ENCODE data around the gene DNPH1. TPM values are rescaled to one million over a fixed set of nuclear protein-coding genes. Genes with fewer than 3 reads are reported as not detected.

The DNPH1 gene
- total and polyA plus RNA-seq, 2 donors (not counting 3 experiments of a cell fraction or from before 2014, with no cell fraction given) = 37.7 to 120 TPM

- no peak overlapping the region for H2AFZ ChIP-seq (ENCODE audit: low read depth, low read length)
- POLR2A ChIA-PET = no interaction called here
- peaks cover 2% of the 10 kb centered on the region for H3K79me2 ChIP-seq (ENCODE audit: control insufficient read depth, insufficient read depth, low read length)
- H3K9me3 ChIP-seq (replicated peaks; ENCODE audit: control insufficient read depth, insufficient read depth, low read length) = no peaks in the 10 kb centered on the region
- dilution Hi-C loops (cut with MboI; ENCODE audit: extremely low pct_ligation_motif_present, low sequenced_read_pairs) (no loop called here), intact Hi-C loops (cut with micrococcal nuclease) (no loop called here)
- no peak for FAIRE-seq
- H3K27ac ChIP-seq (ENCODE audit: insufficient read depth, low read depth, low read length) = no peak overlapping the region
- DNase-seq (ENCODE audit: low read depth, low spot score) = no peak
- no peak overlapping the region for H3K9ac ChIP-seq (replicated peaks; ENCODE audit: extremely low read depth, insufficient read depth, low read length)
- CTCF ChIA-PET = no interaction called here
- no peak overlapping the region for H3K4me2 ChIP-seq (ENCODE audit: insufficient read depth, low read length)
- H4K20me1 ChIP-seq (replicated peaks; ENCODE audit: control insufficient read depth, extremely low read depth, insufficient read depth, low read length) = no peaks in the 10 kb centered on the region
- TF ChIP-seq MAX (IDR thresholded peaks at IDR 0.05; ENCODE audit: insufficient read depth, insufficient read length) (no peak), EZH2 (IDR thresholded peaks at IDR 0.05; ENCODE audit: borderline replicate concordance, low read depth, low read length, severe bottlenecking) (no peak), POLR2AphosphoS5 (IDR thresholded peaks at IDR 0.05; ENCODE audit: insufficient read depth, low read depth, low read length) (no peak), CTCF (IDR thresholded peaks at IDR 0.05; ENCODE audit: extremely low read depth in 1 of 2, insufficient read depth in 1 of 2, low read depth in 1 of 2, low read length in 2 of 2) (no peak), POLR2A (IDR thresholded peaks at IDR 0.05; ENCODE audit: low read depth, low read length) (no peak), FOS (IDR thresholded peaks at IDR 0.05; ENCODE audit: borderline replicate concordance, insufficient read depth, low read length) (no peak), JUN (IDR thresholded peaks at IDR 0.05; ENCODE audit: borderline replicate concordance, insufficient read depth, insufficient read length, low read depth) (no peak), MYC (IDR thresholded peaks at IDR 0.05; ENCODE audit: low read depth, low read length) (no peak), GATA2 (IDR thresholded peaks at IDR 0.05; ENCODE audit: insufficient read depth, insufficient read length, low read depth, low read length) (no peak)
- no peaks in the 10 kb centered on the region for H3K27me3 ChIP-seq (ENCODE audit: control insufficient read depth in 2 of 2, insufficient read depth in 2 of 2, low read length in 2 of 2)
- H3K4me3 ChIP-seq (replicated peaks in 1 of 3; ENCODE audit: insufficient read depth in 1 of 3, low read depth in 1 of 3, low read length in 3 of 3) = no peak overlapping the region
- peaks cover 3 to 21% of the 10 kb centered on the region in 2 experiments for H3K36me3 ChIP-seq (ENCODE audit: control insufficient read depth in 2 of 2, extremely low read depth in 1 of 2, insufficient read depth in 2 of 2, low read length in 2 of 2)
- BruUV-seq (replicated peaks) = no TSS peak
- H3K4me1 ChIP-seq (ENCODE audit: control insufficient read depth, extremely low read depth, insufficient read depth, low read length) = peaks cover 17% of the 10 kb centered on the region
- H3K9me1 ChIP-seq (replicated peaks; ENCODE audit: control insufficient read depth, extremely low read depth, insufficient read depth, low read length) = no peaks in the 10 kb centered on the region
Measured at GRCh38 chr6:43186019-43186418, 43.3 kb downstream of the DNPH1 start.
